ENCODE results near the gene MSL3. TPM values are rescaled to one million over a fixed set of nuclear protein-coding genes. Genes with fewer than 3 reads are reported as not detected.
A peak's percentile ranks its signal among the peaks of the same experiment; 100 is the strongest.

The MSL3 gene
- total and polyA plus RNA-seq, 10 donors: 51.5 to 120 (median 66.9) TPM

- Histone ChIP-seq H3K27ac (peak overlapping the region; percentile 39 to 97 (median 90)), H3K4me3 (peak overlapping the region; percentile 40 to 82 (median 68)), H3K36me3 (peaks cover 0 to 34% (median 22%) of the 10 kb centered on the region in 6 donors), H3K9me3 (no peaks in the 10 kb centered on the region), H3K27me3 (replicated peaks in 1 of 7) (no peaks in the 10 kb centered on the region), H3K4me1 (peaks cover 0 to 48% (median 24%) of the 10 kb centered on the region in 6 donors)
- intact Hi-C loops (cut with DNase I; ENCODE audit: low total_unique reads): no loop called here
- TF ChIP-seq CTCF (IDR thresholded peaks at IDR 0.05 in 8 of 11, conservative IDR thresholded peaks at IDR 0.05 in 3 of 11): no peak
- TF ChIP-seq POLR2AphosphoS5 (IDR thresholded peaks at IDR 0.05): no peak
- no peak for TF ChIP-seq POLR2A (IDR thresholded peaks at IDR 0.05)
- DNase-seq: peak; percentile 88
- WGBS, 5 donors: 0 to 52% (median 0%) methylated on average over 5 to 7 of the region's 7 CpGs
Measured at GRCh38 chrX:11759172-11759460, 1.1 kb downstream of the MSL3 start.

GRCh38 chrX:11759461-11760311, 1.6 kb downstream of the MSL3 start:
- H3K4me1 ChIP-seq: peaks cover 0 to 54% (median 26%) of the 10 kb centered on the region in 6 donors
- TF ChIP-seq CTCF (IDR thresholded peaks at IDR 0.05 in 8 of 11, conservative IDR thresholded peaks at IDR 0.05 in 3 of 11) (peak in 5 of 11 experiments; percentile 12 to 32 (median 19)), POLR2AphosphoS5 (IDR thresholded peaks at IDR 0.05) (peak in 1 of 3 donors; percentile 26), POLR2A (IDR thresholded peaks at IDR 0.05) (no peak)
- H3K9me3 ChIP-seq: no peaks in the 10 kb centered on the region
- peak overlapping the region; percentile 40 to 82 (median 68) for H3K4me3 ChIP-seq
- peaks cover 0 to 40% (median 27%) of the 10 kb centered on the region in 6 donors for H3K36me3 ChIP-seq
- H3K27me3 ChIP-seq (replicated peaks in 1 of 7): no peaks in the 10 kb centered on the region
- intact Hi-C loops (cut with DNase I; ENCODE audit: low total_unique reads): loop anchor here (10.0 kb wide), 1 partner anchor 615 kb away; no protein-coding TSS in a partner anchor
- 0 to 29% (median 2%) methylated on average over 13 of the region's 13 CpGs for WGBS, 5 donors
- DNase-seq: no peak
- peak overlapping the region; percentile 39 to 97 (median 90) for H3K27ac ChIP-seq

GRCh38 chrX:11760958-11761357, 2.9 kb downstream of the MSL3 start:
- no peaks in the 10 kb centered on the region for H3K9me3 ChIP-seq
- peaks cover 0 to 53% (median 38%) of the 10 kb centered on the region in 6 donors for H3K36me3 ChIP-seq
- H3K27me3 ChIP-seq (replicated peaks in 1 of 7): no peaks in the 10 kb centered on the region
- DNase-seq: no peak
- H3K4me3 ChIP-seq: peak overlapping the region in 6 of 8 donors; percentile 21 to 82 (median 70)
- intact Hi-C loops (cut with DNase I; ENCODE audit: low total_unique reads): loop anchor here (10.0 kb wide), 1 partner anchor 616 kb away; no protein-coding TSS in a partner anchor
- H3K27ac ChIP-seq: peak overlapping the region; percentile 39 to 97 (median 90)
- WGBS, 5 donors: 53 to 61% (median 58%) methylated on average over 3 of the region's 3 CpGs
- no peak for TF ChIP-seq POLR2A (IDR thresholded peaks at IDR 0.05)
- TF ChIP-seq CTCF (IDR thresholded peaks at IDR 0.05 in 8 of 11, conservative IDR thresholded peaks at IDR 0.05 in 3 of 11): no peak
- TF ChIP-seq POLR2AphosphoS5 (IDR thresholded peaks at IDR 0.05): no peak
- peaks cover 0 to 67% (median 27%) of the 10 kb centered on the region in 6 donors for H3K4me1 ChIP-seq

- intact Hi-C loops (cut with DNase I; ENCODE audit: low total_unique reads): loop anchor here (10.0 kb wide), 1 partner anchor 620 kb away; no protein-coding TSS in a partner anchor
- Histone ChIP-seq H3K4me1 (peaks cover 0 to 87% (median 36%) of the 10 kb centered on the region in 6 donors), H3K27me3 (replicated peaks in 1 of 7) (no peaks in the 10 kb centered on the region), H3K9me3 (no peaks in the 10 kb centered on the region), H3K27ac (peak overlapping the region in 3 of 8 donors; percentile 11 to 23 (median 13)), H3K36me3 (peaks cover 0 to 89% (median 52%) of the 10 kb centered on the region in 6 donors), H3K4me3 (peak overlapping the region in 1 of 8 donors; percentile 8)
- no peak for DNase-seq
- no peak for TF ChIP-seq POLR2AphosphoS5 (IDR thresholded peaks at IDR 0.05)
- no peak for TF ChIP-seq CTCF (IDR thresholded peaks at IDR 0.05 in 8 of 11, conservative IDR thresholded peaks at IDR 0.05 in 3 of 11)
- no peak for TF ChIP-seq POLR2A (IDR thresholded peaks at IDR 0.05)
- WGBS, 5 donors: 63 to 78% (median 69%) methylated on average over 8 of the region's 8 CpGs
Measured at GRCh38 chrX:11764602-11765067, 6.6 kb downstream of the MSL3 start.

All from spleen (tissue), 11 donors.